ENCODE data around the gene ZMIZ1. TPM values are rescaled to one million over a fixed set of nuclear protein-coding genes. Genes with fewer than 3 reads are reported as not detected.

ZMIZ1 gene
- polyA plus RNA-seq, 1 donor from 2014 or later: 4.6 TPM

GRCh38 chr10:79284158-79284871 is 215.5 kb downstream of the ZMIZ1 start:
- Mint-ChIP-seq H3K36me3 (peaks cover 5% of the 10 kb centered on the region), H3K27me3 (no peaks in the 10 kb centered on the region), H3K4me3 (peak overlapping the region in 3 of 4 donors; percentile 52 to 75 (median 68)), H3K4me1 (peaks cover 54 to 68% (median 55%) of the 10 kb centered on the region in 3 donors), H3K27ac (peak overlapping the region; percentile 91 to 100 (median 98)), H3K9me3 (no peaks in the 10 kb centered on the region)

GRCh38 chr10:79285315-79286197 is 216.8 kb downstream of the ZMIZ1 start:
- Mint-ChIP-seq H3K27me3 (no peaks in the 10 kb centered on the region), H3K9me3 (no peaks in the 10 kb centered on the region), H3K4me3 (peak overlapping the region; percentile 52 to 95 (median 86)), H3K36me3 (peaks cover 6% of the 10 kb centered on the region), H3K27ac (peak overlapping the region; percentile 91 to 100 (median 98)), H3K4me1 (peaks cover 56 to 67% (median 59%) of the 10 kb centered on the region in 3 donors)

GRCh38 chr10:79286318-79286951 is 217.7 kb downstream of the ZMIZ1 start:
- no peaks in the 10 kb centered on the region for H3K9me3 Mint-ChIP-seq
- H3K27me3 Mint-ChIP-seq: no peaks in the 10 kb centered on the region
- H3K4me1 Mint-ChIP-seq: peaks cover 57 to 62% (median 57%) of the 10 kb centered on the region in 3 donors
- peaks cover 6% of the 10 kb centered on the region for H3K36me3 Mint-ChIP-seq
- H3K4me3 Mint-ChIP-seq: peak overlapping the region; percentile 52 to 95 (median 86)
- peak overlapping the region; percentile 91 to 100 (median 98) for H3K27ac Mint-ChIP-seq

GRCh38 chr10:79287973-79288723 is 219.4 kb downstream of the ZMIZ1 start:
- H3K27me3 Mint-ChIP-seq: no peaks in the 10 kb centered on the region
- H3K9me3 Mint-ChIP-seq: no peaks in the 10 kb centered on the region
- H3K36me3 Mint-ChIP-seq: peaks cover 4% of the 10 kb centered on the region
- peaks cover 48 to 52% (median 49%) of the 10 kb centered on the region in 3 donors for H3K4me1 Mint-ChIP-seq
- peak overlapping the region in 2 of 3 donors; percentile 74 to 91 for H3K27ac Mint-ChIP-seq
- peak overlapping the region in 3 of 4 donors; percentile 28 to 52 (median 50) for H3K4me3 Mint-ChIP-seq

- H3K9me3 Mint-ChIP-seq: no peaks in the 10 kb centered on the region
- H3K27me3 Mint-ChIP-seq: no peaks in the 10 kb centered on the region
- H3K36me3 Mint-ChIP-seq: peaks cover 7% of the 10 kb centered on the region
- H3K27ac Mint-ChIP-seq: peak overlapping the region in 2 of 3 donors; percentile 71 to 87
- H3K4me1 Mint-ChIP-seq: peaks cover 39 to 49% (median 44%) of the 10 kb centered on the region in 3 donors
- peak overlapping the region in 1 of 4 donors; percentile 43 for H3K4me3 Mint-ChIP-seq
Measured at GRCh38 chr10:79289801-79290200, 221.0 kb downstream of the ZMIZ1 start.

- Mint-ChIP-seq H3K27me3 (no peaks in the 10 kb centered on the region), H3K4me1 (peaks cover 33 to 39% (median 34%) of the 10 kb centered on the region in 3 donors), H3K4me3 (no peak overlapping the region), H3K36me3 (peaks cover 7% of the 10 kb centered on the region), H3K27ac (peak overlapping the region in 2 of 3 donors; percentile 7 to 85), H3K9me3 (no peaks in the 10 kb centered on the region)
Measured at GRCh38 chr10:79292026-79292766, 223.4 kb downstream of the ZMIZ1 start.

- peak overlapping the region in 2 of 4 donors; percentile 66 to 92 for H3K4me3 Mint-ChIP-seq
- no peaks in the 10 kb centered on the region for H3K27me3 Mint-ChIP-seq
- peaks cover 7% of the 10 kb centered on the region for H3K36me3 Mint-ChIP-seq
- H3K9me3 Mint-ChIP-seq: no peaks in the 10 kb centered on the region
- peak overlapping the region in 2 of 3 donors; percentile 30 to 75 for H3K27ac Mint-ChIP-seq
- H3K4me1 Mint-ChIP-seq: peaks cover 27 to 36% (median 28%) of the 10 kb centered on the region in 3 donors
Measured at GRCh38 chr10:79292891-79293746, 224.4 kb downstream of the ZMIZ1 start.

GRCh38 chr10:79293841-79294581 is 225.2 kb downstream of the ZMIZ1 start:
- peak overlapping the region in 3 of 4 donors; percentile 2 to 92 (median 66) for H3K4me3 Mint-ChIP-seq
- peaks cover 9% of the 10 kb centered on the region for H3K36me3 Mint-ChIP-seq
- H3K27me3 Mint-ChIP-seq: no peaks in the 10 kb centered on the region

GRCh38 chr10:79295563-79295962 is 226.8 kb downstream of the ZMIZ1 start:
- Mint-ChIP-seq H3K27ac (peak overlapping the region; percentile 23 to 79 (median 26)), H3K27me3 (no peaks in the 10 kb centered on the region), H3K4me1 (peaks cover 23 to 31% (median 25%) of the 10 kb centered on the region in 3 donors), H3K36me3 (peaks cover 6% of the 10 kb centered on the region), H3K4me3 (peak overlapping the region in 1 of 4 donors; percentile 83), H3K9me3 (no peaks in the 10 kb centered on the region)

More at GRCh38 chr10:79293841-79294581, 225.2 kb downstream of the ZMIZ1 start:
- Mint-ChIP-seq H3K9me3 (no peaks in the 10 kb centered on the region), H3K4me1 (peaks cover 23 to 33% (median 28%) of the 10 kb centered on the region in 3 donors), H3K27ac (peak overlapping the region in 2 of 3 donors; percentile 30 to 75)

- no peaks in the 10 kb centered on the region for H3K27me3 Mint-ChIP-seq
Measured at GRCh38 chr10:79296431-79296830, 227.7 kb downstream of the ZMIZ1 start.

GRCh38 chr10:79298403-79299244 is 229.9 kb downstream of the ZMIZ1 start:
- Mint-ChIP-seq H3K27ac (peak overlapping the region in 1 of 3 donors; percentile 57), H3K4me1 (peaks cover 20 to 24% (median 23%) of the 10 kb centered on the region in 3 donors), H3K36me3 (peaks cover 6% of the 10 kb centered on the region), H3K4me3 (no peak overlapping the region), H3K27me3 (no peaks in the 10 kb centered on the region), H3K9me3 (no peaks in the 10 kb centered on the region)

More at GRCh38 chr10:79296431-79296830, 227.7 kb downstream of the ZMIZ1 start:
- H3K9me3 Mint-ChIP-seq: no peaks in the 10 kb centered on the region
- peaks cover 6% of the 10 kb centered on the region for H3K36me3 Mint-ChIP-seq
- H3K4me3 Mint-ChIP-seq: no peak overlapping the region
- H3K4me1 Mint-ChIP-seq: peaks cover 23 to 30% (median 25%) of the 10 kb centered on the region in 3 donors
- H3K27ac Mint-ChIP-seq: no peak overlapping the region

Data from IgD-negative memory B cell (primary cell).